WI38 (cell line): ENCODE results near the gene PAM.
"Not testable (repeated sequence)": the region's sequence is repeated elsewhere in the genome, so short reads cannot be mapped to it uniquely, and the experiment has no call there.

Experiments
- H3K4me3 ChIP-seq: 2 replicates; pipeline ENCODE4 v1.5.1; 2011; ENCODE audit warnings: low read depth, mild to moderate bottlenecking, control low read depth, low read length
- TF ChIP-seq, protein P1 (sequence below): IDR thresholded peaks from 2 replicates; pipeline ENCODE4 v1.5.1; 2012; ENCODE audit warnings: low read depth, mild to moderate bottlenecking, control low read depth, low read length

PAM gene

DNA sequence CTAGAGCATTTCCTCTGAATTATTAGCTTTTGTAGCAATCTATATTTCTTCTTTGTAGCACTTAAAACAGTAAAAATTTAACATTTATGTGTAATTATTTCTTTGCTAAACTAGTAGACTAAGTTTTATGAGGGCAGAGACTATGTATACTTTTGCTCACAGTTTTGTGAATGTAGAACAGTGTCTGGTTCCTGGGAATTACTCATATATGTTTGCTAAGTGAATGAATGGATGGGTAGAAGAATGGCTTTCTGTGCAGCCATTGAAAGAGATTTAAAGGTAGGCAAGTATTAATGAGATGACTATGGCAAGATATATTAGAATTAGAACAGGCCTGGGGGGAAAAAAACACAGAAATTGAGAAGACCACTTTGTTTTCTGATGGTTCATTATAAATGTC is 140.1 kb downstream of the PAM start:
- TF ChIP-seq, protein P1, sequence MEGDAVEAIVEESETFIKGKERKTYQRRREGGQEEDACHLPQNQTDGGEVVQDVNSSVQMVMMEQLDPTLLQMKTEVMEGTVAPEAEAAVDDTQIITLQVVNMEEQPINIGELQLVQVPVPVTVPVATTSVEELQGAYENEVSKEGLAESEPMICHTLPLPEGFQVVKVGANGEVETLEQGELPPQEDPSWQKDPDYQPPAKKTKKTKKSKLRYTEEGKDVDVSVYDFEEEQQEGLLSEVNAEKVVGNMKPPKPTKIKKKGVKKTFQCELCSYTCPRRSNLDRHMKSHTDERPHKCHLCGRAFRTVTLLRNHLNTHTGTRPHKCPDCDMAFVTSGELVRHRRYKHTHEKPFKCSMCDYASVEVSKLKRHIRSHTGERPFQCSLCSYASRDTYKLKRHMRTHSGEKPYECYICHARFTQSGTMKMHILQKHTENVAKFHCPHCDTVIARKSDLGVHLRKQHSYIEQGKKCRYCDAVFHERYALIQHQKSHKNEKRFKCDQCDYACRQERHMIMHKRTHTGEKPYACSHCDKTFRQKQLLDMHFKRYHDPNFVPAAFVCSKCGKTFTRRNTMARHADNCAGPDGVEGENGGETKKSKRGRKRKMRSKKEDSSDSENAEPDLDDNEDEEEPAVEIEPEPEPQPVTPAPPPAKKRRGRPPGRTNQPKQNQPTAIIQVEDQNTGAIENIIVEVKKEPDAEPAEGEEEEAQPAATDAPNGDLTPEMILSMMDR, result no peak
- H3K4me3 ChIP-seq, result no peak overlapping the region

DNA sequence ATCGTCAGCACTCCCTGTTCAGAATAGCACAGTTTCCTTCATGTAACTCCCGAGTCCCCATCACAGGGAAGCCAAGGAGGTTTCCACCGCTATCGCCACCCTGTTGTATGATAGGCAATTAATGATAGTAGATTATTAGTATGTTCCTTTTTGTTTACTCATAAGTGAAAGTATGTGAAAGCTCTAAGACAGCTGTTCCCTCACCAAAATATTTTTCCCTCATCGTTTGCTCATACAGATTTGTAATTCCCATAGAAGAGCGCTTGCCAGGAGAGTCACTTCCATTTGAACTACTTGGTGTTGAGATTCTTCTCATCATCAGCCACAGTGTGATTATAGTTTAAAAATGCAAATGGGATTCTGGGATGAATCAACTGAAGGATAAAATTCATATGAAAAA is 140.9 kb downstream of the PAM start:
- H3K4me3 ChIP-seq, result no peak overlapping the region
- TF ChIP-seq, protein P1, result no peak

DNA sequence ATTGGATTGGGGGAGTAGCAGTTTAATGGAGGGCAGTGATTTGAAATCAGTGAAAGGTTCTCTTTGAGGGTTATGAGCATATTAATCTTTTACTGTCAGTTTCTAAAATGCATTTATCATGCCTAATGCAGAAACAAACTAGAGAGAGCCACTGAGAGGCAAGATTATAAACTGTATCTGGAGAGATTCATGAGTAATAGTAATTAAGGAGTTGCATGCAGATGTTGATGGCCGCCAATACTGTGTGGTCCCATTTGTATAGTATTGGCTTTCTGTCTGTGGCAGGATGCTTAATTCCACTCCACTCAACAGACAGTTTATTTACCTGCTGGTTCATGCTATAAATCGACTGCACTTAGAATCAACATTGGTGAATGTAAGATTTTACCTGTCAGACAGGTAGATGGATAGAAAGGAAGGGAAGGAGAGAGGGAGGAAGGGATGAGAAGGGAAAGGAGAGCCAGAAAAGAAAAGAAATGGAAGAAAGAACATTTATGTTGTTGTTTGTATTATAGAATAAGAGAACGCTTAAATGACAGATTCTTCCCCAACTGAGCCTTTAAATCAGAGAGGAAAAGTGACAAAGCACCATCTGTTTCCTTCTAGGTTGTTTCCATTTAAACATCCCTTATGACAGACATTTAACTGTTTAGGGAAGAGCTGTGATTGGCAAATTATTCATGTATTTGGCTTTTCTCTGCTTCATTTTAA is 146.5 kb downstream of the PAM start:
- TF ChIP-seq, protein P1, result no peak
- H3K4me3 ChIP-seq, result no peak overlapping the region

DNA sequence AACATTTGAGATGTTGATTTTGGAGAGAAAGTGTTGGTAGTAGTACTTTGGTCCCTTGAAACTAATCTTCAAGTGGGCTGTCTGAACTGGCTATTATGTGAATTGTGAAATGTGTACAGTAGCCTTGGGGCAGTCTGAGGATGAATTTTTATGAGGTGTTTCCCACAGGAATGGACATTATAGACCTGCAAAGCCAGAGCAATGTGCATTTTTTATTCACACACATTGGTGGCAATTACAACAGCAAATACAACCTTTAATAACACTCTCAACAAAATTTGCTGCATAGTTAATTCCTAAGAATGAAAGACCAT is 147.0 kb downstream of the PAM start:
- TF ChIP-seq, protein P1, result no peak
- no peak overlapping the region for H3K4me3 ChIP-seq

DNA sequence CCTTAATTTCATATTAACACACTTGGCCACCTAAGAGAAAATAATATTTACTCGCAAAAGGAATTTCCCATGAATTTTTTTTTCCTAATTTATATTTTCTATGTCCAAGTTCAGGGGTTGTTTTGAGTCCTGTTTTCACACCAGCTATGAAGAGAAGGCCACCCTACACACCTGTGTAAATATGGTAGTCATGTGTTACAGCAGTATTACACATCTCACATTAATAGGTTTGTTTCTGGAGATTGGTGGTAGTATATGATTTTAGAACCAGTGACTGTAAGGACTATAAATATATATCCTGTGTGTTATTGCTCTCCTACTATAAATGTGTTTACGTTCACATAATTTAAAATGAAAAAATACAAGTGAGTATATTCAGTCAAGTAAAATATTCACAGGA is 147.5 kb downstream of the PAM start:
- H3K4me3 ChIP-seq, result no peak overlapping the region
- TF ChIP-seq, protein P1, result no peak

DNA sequence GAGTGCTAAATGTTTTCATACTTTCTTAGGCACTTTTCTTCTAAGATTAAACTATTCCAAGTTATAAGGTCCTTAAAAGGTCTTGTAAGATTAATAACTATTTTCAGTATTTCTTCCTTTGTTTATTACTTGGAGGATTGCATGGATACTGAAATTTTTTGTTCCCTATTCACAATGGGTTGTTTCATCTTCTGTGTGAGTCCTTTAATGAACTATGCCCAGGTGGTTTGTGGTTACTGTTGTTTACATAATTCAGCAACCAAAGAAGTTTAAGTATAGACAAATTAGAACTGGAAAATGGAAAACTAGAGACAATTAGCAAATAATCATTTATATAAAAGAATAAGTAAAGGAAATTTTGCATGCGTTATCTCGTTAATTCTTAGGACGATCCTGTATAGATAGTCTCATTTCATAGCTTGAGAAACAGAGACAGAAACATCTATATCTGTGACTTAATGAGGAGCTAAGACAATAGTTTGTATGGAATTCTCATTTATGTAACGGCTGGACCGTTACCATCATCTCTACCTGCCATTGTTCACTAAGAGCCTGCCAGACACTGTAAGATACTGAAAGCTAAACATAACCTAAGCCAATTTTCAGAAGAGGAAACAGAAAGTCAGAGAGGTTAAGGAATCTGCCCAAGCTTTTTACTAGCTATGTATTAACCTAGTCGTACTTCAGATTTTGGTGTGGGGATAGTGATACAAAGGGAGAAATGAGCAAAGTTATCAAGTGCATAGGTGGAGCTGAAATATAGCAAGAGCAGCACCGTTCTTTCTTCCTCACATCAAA is 148.2 kb downstream of the PAM start:
- TF ChIP-seq, protein P1, result no peak
- no peak overlapping the region for H3K4me3 ChIP-seq

DNA sequence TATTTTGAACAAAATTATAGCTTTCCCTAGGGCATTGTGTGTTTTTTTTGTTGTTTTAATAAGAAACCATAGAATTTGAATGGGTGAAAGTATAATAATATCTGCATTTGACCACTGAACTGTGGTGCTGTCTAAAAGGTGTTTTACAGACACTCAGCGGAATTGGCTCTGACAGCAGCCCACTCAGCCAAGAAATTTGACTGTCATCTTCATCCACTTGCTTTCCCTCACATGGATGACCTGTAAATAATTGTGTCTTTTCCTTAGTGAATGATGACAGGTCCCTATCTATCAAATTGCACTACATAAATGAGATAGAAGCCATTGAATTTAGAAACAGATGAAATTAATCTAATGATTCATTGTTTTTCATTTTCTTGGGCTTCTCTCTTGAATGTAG is 150.0 kb downstream of the PAM start:
- no peak overlapping the region for H3K4me3 ChIP-seq
- TF ChIP-seq, protein P1, result no peak

DNA sequence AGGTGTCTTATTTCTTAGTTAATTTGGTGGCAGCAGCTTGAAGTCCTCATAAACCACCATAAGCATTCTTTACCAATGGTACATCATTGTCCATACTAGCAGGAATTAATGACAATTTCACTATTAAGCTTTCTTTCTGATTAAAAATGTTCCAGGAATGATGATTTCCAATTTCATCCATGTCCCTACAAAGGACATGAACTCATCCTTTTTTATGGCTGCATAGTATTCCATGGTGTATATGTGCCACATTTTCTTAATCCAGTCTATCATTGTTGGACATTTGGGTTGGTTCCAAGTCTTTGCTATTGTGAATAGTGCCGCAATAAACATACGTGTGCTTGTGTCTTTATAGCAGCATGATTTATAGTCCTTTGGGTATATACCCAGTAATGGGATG is 152.0 kb downstream of the PAM start:
- H3K4me3 ChIP-seq, result not testable (repeated sequence)
